ENCODE measurements around the gene RPUSD3. TPM values are rescaled to one million over a fixed set of nuclear protein-coding genes. Genes with fewer than 3 reads are reported as not detected.
A peak's percentile ranks its signal among the peaks of the same experiment; 100 is the strongest.

The RPUSD3 gene
- total and polyA plus RNA-seq, 9 of the 15 experiments (the other 6 are each of a cell fraction or from before 2014, with no cell fraction given): 13.8 to 99.0 (median 59.3) TPM

GRCh38 chr3:9884555-9885165 lies 40.9 kb upstream of the RPUSD3 start (continued):
- TF ChIP-seq BRF2 (IDR thresholded peaks at IDR 0.05; ENCODE audit: borderline replicate concordance, insufficient read depth, insufficient read length) (no peak), ZNF282 (CRISPR knock-in tag; IDR thresholded peaks at IDR 0.05) (no peak), BCLAF1 (IDR thresholded peaks at IDR 0.05; ENCODE audit: borderline replicate concordance in 1 of 2, control insufficient read depth in 1 of 2, low read depth in 2 of 2, low read length in 1 of 2) (no peak), DEAF1 (CRISPR knock-in tag; IDR thresholded peaks at IDR 0.05) (no peak), PML (IDR thresholded peaks at IDR 0.05; ENCODE audit: low read length) (0 out of 2 replicates have a peak, but pooled peaks have one; percentile 26), BRCA1 (IDR thresholded peaks at IDR 0.05) (no peak), BRCA1 (CRISPR knock-in tag; IDR thresholded peaks at IDR 0.05) (no peak), RCOR1 (IDR thresholded peaks at IDR 0.05; ENCODE audit: borderline replicate concordance in 1 of 2, low read depth in 2 of 2, low read length in 2 of 2) (peak in 1 of 2 experiments; percentile 89; a peak in 2 of 4 replicates), FOXJ3 (CRISPR knock-in tag; IDR thresholded peaks at IDR 0.05) (no peak), MXI1 (IDR thresholded peaks at IDR 0.05; ENCODE audit: low read depth, low read length) (no peak), TRIM28 (IDR thresholded peaks at IDR 0.05) (0 out of 2 replicates have a peak, but pooled peaks have one; percentile 23), POLR3G (IDR thresholded peaks at IDR 0.05; ENCODE audit: extremely low read depth, insufficient read length, insufficient replicate concordance) (no peak), TARDBP (IDR thresholded peaks at IDR 0.05) (no peak)

All from K562 (cell line).